GM18505 (cell line): ENCODE data around the gene PTPRK.
"Not testable (repeated sequence)": the region's sequence is repeated elsewhere in the genome, so short reads cannot be mapped to it uniquely, and the experiment has no call there.

Experiments used
- ATAC-seq: cut with Tn5 transposase; IDR thresholded peaks from one replicate; pipeline ENCODE4 v1.9.1; 2021; ENCODE audit not compliant: unreplicated experiment
- POLR2A ChIP-seq: IDR thresholded peaks from 4 replicates; pipeline ENCODE4 v1.6.1; 2011; ENCODE audit warnings: borderline replicate concordance; ENCODE audit not compliant: insufficient read depth, insufficient read length; ENCODE audit errors: extremely low read depth

The PTPRK gene

DNA sequence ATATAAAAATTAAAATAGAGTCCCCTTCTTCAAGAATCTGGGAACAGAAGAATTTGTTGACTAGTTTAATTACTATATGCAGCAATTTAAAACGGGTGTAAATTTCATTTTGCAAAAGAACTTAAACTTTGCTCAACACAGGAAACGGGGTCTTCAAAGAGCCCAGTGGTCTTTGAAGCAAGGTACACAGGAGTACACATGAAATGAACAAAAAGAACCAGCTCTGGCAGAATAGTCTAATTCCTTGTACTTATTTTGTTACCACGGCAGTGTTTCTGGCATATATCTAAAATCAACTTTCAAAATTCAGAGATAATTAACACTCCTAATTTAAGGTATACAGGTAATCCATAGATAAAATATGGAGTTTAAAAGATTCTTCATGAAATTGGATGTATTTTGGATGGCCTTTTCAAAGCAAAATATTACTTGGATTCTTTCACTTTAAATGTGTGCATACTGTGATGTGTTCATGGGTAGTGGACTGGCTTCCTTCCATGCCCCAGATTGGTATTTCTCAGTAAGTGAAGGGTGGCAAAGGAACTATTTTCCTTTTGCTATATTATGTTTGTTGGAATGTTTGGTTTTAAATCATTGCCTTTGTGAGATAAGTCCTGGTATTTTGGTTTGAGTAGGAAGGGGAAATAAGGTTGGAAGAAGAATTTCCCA lies 522.8 kb downstream of the PTPRK start:
- no peak for TF ChIP-seq POLR2A
- no peak for ATAC-seq

DNA sequence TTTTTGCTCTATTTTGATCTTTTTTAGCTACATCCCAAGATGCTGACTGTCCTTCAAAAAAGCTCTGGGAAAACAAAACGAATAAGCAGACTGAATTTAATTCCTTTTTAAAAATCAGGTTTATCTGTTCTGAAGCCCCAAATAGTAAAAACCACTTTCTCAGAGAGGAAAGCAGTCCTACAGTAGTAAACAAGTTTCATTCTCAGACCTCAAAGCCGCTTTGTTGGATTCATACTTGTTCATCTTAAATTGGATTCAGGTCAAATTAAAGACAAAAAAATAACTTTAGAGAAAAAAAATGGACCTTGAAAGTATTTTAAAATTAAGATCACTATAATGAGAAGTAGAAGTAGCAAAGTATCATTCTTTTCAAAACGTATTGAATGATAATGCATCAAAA lies 523.5 kb downstream of the PTPRK start:
- no peak for TF ChIP-seq POLR2A

DNA sequence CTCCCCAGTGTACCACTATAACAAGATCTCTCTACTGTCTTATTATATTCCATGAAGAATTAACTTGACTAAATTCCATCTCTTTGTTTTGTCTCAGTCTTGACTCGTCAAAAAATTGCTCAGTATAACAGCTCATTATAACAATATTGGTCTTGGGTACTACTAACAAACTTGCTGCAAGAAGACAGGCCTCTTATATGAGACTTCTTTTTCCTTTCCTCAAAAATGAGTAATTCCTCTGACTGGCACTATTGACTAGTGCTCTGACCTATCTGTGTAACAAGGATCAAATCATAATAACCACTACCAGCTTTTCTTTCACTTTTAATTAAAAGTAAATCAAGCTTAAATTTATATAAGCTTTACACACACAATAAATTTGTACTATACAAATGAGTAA lies 528.3 kb downstream of the PTPRK start:
- ATAC-seq, result no peak
- no peak for TF ChIP-seq POLR2A

More for the DNA sequence above, 523.5 kb downstream of the PTPRK start:
- no peak for ATAC-seq

DNA sequence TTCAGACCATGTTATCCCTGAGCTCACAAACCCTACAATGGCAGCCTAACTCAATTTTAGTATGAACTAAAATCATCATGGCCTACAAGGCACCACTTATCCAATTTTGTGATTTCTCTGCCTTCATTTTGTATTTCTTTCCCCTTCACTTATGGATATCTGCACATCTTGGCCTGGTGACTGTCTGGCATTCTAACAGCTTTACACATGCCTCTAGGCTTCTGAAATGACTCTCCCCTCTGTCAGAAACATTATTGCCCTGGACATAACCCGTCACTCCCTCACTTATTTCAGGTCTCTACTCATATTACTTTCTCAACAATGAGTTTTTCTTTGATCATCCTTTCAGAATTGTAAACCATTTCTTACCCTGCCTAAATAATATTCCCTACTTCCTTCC lies 530.3 kb downstream of the PTPRK start:
- no peak for TF ChIP-seq POLR2A
- no peak for ATAC-seq

DNA sequence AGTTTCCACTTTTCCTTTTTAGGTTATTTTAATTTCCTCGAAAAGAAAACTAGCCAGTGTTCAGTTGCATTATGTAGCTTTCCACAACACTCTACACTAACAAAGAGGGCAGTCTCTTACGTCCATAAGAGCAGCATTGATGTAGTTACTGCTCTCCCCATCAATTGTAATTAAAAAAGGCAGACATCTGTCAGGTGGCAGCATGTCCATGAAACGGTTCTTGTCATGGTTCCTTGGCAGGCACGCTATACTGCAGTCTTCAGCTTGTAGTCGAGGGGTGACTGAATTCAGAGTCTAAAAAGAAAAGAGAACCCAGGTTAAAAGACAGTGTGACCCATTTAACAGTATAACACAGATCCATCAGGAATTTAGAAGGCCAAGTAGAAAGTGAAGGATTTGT lies 539.4 kb downstream of the PTPRK start:
- TF ChIP-seq POLR2A, result no peak

DNA sequence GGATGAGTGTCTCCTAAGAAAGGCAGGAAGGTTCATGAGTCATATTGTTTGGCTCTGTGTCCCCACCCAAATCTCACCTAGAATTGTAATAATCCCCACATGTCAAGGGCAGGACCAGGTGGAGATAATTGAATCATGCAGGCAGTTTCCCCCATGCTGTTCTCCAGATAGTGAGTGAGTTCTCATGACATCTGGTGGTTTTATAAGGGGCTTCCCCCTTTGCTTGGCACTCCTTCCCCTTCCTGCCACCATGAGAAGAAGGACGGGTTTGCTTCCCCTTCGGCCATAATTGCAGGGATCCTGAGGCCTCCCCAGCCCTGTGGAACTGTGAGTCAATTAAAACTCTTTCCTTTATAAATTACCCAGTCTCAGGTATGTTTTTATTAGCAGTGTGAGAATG lies 542.2 kb downstream of the PTPRK start:
- not testable (repeated sequence) for ATAC-seq

More for the DNA sequence above, 539.4 kb downstream of the PTPRK start:
- no peak for ATAC-seq

DNA sequence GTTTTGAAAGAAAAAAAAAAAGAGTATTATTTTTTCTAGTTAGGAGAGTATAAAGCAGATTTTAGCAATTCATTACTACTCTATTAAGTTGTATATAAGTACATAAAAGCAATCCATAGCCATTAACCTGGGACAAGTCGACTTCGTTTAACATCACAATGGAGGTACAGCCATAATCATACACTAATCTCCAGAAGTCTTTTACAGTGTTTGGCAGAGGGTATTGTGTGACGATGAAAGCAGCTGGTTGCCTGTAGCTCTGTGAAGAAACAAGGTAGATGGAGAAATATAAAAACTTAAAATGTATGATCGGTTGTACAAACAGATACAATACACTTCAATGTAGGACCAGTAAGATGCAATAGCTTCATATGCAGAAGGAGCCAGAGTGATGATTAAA lies 543.6 kb downstream of the PTPRK start:
- TF ChIP-seq POLR2A, result no peak
- ATAC-seq, result no peak

DNA sequence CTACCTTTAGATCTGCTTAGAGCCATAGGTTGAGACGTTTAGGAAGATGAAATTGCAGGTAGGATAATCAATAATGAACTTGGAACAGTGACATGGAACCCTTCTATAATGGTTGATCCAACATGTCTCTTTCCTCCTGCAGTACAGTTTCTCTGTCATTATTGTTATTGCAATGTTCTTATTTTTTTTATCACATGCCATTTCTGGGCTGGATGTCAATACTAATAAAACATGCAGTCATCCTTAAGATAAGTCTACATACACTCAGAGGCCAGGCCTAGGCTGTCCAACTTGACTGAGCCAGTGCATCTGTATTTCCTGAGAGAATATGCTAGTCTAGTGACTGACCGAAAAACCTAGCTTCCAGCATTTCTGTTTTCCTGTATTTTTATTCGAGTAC lies 544.3 kb downstream of the PTPRK start:
- no peak for TF ChIP-seq POLR2A
- no peak for ATAC-seq

DNA sequence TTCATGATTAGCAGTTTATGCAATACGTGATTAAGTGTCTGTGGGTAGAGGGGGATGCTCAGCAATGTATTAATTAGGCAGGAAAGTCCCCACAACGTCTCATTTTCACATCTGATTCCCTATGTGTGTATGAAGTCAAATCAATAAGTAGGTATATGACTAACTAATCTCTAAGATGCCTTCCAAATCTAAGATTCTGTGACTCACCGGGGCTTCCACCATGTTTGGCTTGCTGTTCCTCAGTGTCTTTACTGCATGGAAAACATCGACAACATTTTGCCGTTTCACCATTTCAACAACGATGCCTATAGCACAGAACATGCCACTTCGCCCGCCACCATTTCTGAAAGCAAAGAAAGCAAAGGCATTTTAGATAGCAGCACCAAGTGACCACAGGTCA lies 547.6 kb downstream of the PTPRK start:
- TF ChIP-seq POLR2A, result no peak

DNA sequence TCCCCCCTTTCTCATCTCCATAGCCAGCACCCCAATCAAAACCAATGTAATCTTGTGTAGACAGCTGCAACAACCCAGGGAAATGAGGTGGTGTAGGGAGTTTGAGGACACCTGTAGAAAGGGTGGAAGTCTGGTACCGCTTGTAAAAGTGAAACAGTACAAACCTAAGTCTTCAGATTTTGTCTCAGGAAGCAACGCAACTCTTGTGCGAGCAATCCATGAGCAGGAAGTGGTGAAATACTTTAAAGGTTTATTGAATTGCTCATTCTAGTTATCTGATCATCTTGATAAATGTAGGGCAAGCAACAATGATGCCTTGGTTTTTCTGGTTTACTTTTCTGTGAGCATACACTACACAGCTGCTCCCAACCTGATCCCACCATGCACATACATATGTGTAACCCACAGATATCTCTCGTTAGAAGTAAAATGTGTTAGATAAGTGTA lies 548.4 kb downstream of the PTPRK start:
- ATAC-seq, result no peak
- TF ChIP-seq POLR2A, result no peak

More for the DNA sequence above, 547.6 kb downstream of the PTPRK start:
- ATAC-seq, result no peak

DNA sequence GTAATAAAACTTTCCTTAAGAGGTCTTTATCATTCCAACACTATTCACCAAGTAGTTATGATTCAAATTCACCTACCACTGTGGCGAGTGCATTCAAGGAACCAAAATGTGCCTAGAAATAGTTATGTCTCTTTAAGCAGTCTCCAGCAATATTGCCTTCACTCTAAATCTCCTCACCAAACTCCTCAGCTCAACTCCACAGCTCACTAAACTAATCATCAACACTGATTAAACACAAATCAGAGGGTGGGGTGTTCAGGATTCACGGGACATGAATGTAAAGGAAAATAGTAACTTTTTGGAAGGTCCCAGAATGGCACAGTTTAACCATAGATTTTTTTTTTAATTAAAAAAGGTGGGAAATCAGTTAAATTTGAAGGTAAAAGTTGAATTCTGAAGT lies 549.0 kb downstream of the PTPRK start:
- ATAC-seq, result no peak

DNA sequence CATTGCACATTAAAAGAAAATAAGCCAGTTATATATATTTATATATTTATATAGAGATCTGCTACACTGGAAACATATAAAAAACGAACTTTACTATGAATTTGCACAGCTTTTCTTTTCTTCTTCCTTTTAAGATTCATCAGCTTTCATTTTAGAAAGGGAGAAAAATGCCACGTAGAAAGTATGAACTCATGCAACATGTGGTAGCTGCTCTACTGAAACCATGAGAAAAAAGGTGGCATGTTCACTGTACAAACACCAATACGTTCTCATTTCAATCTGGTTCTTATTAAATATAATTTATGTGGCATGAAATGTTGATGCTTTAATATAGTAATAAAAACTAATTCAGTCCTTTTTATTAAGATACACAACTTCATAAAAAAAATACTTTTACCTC lies 550.7 kb downstream of the PTPRK start:
- no peak for ATAC-seq
- no peak for TF ChIP-seq POLR2A

More for the DNA sequence above, 549.0 kb downstream of the PTPRK start:
- TF ChIP-seq POLR2A, result no peak

DNA sequence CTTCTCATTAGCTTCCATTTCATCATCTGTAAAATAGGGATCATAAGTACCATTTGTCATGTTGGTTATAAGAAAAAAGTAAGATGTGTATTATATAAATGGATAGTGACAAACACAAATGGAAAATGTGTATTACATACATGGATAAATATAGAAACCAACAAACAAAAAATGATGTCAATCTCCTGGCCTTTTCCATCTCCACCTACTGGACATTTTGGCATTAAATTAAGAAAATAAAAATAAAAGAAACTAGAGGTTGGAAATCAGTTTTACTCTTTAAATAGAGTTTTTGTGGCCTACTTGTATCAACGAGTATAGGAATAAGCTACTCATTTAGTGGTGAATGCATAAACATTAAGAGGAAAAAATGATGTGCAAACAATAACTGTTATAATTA lies 552.0 kb downstream of the PTPRK start:
- ATAC-seq, result no peak
- TF ChIP-seq POLR2A, result no peak

DNA sequence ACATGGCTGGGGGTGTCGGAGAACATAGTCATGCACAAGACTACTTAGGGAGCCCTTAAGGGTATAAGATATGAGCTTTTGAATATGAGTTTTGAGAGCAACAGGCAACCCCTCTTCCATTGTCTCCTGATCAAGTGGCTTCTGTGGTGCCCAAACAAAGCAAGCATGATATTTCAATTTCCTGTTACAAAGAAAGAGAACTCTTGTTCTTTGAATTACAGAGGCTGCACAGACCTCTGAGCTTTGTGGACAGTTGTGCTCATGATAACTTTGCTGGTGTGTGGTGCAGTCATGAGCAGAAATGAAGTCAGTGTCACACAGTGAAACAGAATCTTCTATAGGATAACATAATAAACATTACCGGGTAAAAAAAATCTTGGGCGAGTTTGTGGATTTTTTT lies 552.7 kb downstream of the PTPRK start:
- no peak for TF ChIP-seq POLR2A
- ATAC-seq, result no peak

DNA sequence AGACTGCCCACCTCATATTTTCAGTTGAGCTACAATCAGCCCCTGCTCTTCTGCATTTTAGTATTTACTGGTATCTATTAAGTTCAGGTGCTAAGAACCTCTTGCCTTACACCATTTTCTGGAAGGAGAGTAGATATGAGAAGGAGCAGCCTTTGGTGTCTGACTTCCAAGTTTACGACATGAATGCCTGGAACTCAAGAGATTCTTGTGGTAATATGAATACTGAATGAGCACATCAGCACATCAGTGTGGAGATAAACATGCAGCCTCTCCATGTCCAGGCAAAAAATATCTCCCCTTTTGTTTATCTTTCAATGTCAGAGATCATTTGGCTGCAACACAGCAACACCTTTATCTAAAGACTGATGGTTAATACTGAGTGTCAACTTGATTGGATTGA lies 553.8 kb downstream of the PTPRK start:
- ATAC-seq, result no peak
- no peak for TF ChIP-seq POLR2A
